NCI-H460 (cell line): ENCODE data around the gene PTPN7. TPM values are rescaled to one million over a fixed set of nuclear protein-coding genes. Genes with fewer than 3 reads are reported as not detected.
"Not testable (repeated sequence)": the region's sequence is repeated elsewhere in the genome, so short reads cannot be mapped to it uniquely, and the experiment has no call there.

Source experiments
- DNase-seq: peaks from one replicate; pipeline ENCODE4 v3.0.0-alpha.2; 2016; ENCODE audit warnings: low read depth; ENCODE audit errors: extremely low read depth
- total RNA-seq: library from RNA; depleted of rRNA; stranded (reverse); fragments of >200 nt; shearing (Covaris generic); gene quantifications from 2 replicates; pipeline ENCODE4 v1.2.3, GENCODE V29; 2014

Gene PTPN7
- total RNA-seq, 1 experiment from 2014 or later, result not detected

DNA sequence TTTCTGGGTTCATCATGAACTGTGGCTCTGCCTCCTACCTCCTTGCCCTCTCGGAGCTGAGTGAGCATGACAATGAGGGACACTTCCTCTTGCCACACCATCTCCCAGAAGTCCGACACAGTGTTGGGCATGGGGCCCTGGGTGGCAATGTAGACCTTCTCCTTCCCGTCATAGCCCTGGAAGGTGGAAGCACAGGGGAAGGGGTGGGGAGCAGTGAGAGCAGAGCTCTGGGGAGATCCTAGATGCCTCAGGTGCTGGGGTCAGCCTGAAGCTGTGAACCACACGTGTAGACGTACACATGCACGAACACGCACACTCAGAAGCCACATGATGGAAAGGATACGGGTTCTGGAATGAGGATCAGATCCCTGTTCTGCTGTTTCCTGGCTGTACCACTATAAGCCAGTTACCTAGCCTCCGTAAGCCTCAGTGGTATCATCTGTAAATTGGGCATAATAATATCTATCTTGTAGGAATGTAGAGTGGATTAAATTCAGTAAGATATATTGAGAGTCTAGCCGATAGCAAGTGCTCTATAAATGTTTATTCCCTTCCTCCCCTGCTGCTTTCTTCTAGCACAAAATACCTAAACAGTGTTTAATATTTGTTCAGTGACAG, 6.1 kb downstream of the PTPN7 start:
- DNase-seq, result no peak

DNA sequence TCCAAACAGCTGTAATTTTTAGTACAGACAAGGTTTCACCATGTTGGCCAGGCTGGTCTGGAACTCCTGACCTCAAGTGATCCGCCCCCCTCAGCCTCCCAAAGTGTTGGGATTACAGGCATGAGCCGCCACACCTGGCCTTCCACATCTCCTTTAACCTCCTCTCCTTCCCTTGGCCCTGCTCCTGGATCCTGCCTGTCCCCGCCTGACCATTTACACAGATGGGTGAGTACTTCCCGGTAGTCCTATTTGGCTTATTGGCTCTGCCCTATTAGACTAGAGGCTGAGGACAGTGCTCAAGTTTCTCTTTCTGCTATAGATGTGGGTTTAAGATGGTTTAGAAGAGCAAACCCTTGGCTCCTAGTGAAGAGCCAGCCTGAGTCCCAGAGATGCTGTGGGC, 7.1 kb downstream of the PTPN7 start:
- no peak for DNase-seq

DNA sequence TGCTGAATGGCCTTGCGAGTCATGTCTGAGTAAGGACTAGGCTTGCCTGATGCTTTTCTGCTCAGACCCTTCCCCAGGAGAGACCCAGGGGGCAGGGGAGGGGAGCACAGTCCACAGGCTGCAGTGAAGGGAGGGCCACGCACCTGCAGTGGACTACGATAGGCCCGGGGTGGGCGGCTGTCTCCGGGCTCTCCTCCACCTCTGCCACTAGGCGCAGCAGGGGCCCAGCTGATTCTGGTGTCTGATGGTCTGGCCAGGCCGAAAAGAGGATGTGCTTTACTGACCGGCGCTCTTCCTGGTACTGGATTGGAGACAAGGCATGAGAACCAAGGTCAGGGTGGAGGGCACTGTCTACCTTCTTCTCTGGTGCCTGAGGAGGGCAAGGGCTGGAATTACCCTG, 8.0 kb downstream of the PTPN7 start:
- no peak for DNase-seq

DNA sequence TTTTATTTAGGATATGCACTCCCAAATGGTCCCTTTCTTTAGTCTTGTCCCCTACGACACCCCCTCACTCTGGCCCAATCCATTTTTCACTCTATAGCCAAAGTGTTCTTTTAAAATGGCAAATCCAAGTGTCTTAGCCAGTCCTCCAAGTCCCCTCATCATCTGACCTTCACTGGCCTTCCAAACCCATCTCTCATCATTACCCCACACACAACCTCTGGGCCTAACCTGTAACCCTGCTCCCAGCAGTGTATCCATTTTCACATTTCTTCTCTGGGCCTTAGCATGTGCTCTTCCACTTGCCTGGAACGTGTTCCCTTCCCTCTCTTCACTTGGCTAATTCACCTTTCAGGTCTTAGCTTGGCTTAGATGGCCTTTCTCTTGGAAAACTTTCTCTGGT, 9.4 kb downstream of the PTPN7 start:
- no peak for DNase-seq

DNA sequence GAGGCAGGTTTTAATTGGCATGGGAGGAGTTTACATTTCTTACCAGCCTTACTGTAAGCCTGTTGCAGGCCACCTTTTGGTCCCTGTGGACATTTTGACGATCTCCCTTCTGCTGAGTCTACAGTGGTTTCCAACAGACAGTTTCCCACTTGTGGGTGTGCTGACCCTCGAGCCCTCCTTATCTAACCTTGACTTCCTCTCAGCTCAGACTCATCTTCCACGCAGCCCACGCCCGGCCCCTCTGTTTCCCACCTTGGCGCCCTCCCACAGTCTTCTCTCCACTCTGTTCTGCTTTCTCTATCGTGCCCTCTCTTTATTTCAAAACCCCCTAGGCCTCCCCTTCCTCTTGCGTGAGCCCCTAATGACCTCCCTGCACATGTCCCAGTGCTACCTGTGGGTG, 9.8 kb downstream of the PTPN7 start:
- DNase-seq, result no peak

DNA sequence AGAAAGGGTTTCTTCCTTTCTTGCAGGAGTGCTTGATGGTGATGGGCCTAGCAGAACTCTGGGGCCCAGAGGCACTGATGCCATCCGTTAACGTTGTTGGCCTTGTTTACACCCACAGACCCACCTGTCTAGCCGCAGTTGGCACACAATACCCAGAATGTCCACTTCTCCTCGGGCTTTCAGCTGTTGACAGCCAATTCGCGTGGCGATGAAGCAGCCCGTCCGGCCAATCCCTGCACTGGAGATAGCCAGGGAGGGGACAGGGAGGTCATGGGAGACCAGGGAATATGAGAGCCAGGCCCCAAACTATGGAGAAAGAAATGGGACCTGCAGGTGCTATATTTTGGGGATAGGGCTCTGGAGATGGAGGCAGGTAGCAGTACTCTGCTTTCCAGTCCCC, 10.2 kb downstream of the PTPN7 start:
- DNase-seq, result no peak

DNA sequence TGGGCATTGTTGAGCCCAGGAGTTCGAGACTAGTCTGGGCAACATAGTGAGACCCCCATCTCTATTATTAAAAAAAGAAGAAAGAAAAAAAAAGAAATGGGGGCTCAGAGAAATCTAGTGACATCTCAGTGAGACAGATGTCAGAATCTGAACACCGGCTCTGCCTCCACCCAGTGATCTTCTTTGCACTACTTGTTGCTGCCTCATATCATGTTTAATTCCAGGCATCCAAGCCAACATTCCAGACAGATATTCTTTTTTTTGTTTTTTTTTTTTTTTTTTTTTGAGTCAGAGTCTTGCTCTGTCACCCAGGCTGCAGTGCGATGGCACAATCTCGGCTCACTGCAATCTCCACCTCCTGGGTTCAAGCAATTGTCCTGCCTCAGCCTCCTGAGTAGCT, 10.8 kb downstream of the PTPN7 start:
- DNase-seq, result no peak

DNA sequence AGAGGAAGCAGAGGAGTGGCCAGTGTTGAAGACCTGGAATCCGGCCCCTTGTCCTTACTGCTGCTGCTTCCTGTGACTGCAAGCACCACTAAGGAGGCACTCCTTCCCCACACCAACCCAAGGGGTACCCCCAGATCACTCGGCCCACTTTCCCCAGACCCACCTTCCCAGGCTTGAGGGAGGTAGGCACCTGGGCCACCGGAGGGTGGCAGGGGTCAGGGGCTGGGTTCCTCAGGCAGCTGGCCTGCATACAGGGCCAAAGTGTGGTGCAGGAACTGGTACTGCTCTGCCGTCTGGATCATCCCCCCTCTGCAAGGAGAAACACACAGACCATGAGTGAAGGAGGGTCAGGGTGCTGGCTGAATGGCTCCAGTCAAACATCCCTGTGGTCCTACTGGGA, 12.0 kb downstream of the PTPN7 start:
- DNase-seq, result no peak

DNA sequence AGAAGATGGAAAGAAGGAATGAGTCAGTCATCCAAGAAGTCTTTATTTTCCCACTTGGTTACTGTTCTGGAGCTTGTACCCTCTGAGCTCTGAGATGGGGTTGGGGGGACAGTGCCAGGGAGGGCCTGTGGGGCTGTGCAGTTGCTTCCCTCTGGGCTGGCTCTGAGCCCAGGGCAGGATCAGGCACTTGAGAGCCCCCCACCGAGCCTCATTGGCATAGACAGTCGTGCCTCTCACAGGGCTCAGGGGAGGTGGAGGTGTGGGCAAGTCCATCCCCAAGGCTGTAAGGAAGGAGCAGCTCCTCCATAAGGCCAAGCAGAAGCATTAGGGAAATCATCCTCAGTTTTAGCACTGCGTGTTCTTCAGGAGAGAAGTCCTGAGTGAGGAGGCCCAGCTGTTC, 13.4 kb downstream of the PTPN7 start:
- no peak for DNase-seq

DNA sequence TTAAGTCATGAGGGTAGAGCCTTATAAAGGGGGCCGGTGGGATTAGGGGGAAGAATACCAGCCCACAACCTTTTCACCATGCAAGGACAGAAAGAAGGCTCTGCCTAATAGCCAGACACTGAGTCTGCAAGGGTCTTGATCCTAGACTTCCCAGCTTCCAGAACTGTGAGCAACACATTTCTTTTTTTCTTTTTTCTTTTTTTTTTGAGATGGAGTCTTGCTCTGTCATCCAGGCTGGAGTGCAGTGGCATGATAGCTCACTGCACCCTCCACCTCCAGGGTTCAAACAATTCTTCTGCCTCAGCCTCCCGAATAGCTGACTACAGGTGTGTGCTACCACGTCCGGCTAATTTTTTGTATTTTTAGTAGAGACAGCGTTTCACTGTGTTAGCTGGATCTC, 14.1 kb downstream of the PTPN7 start:
- DNase-seq, result no peak

DNA sequence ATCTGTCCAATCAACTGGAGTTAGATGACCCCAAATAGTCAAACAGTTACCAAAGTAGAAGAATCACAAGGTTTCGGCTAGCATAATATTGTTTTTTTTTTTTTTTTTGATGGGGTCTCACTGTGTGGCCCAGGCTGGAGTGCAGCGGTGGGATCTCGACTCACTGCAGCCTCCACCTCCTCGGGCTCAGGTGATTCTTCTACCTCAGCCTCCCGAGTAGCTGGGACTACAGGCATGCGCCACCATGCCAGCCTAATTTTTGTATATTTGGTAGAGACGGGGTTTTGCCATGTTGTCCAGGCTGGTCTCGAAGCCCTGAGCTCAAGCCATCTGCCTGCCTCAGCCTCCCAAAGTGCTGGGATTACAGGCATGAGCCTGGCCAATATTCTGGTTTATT, 14.7 kb downstream of the PTPN7 start:
- DNase-seq, result not testable (repeated sequence)

DNA sequence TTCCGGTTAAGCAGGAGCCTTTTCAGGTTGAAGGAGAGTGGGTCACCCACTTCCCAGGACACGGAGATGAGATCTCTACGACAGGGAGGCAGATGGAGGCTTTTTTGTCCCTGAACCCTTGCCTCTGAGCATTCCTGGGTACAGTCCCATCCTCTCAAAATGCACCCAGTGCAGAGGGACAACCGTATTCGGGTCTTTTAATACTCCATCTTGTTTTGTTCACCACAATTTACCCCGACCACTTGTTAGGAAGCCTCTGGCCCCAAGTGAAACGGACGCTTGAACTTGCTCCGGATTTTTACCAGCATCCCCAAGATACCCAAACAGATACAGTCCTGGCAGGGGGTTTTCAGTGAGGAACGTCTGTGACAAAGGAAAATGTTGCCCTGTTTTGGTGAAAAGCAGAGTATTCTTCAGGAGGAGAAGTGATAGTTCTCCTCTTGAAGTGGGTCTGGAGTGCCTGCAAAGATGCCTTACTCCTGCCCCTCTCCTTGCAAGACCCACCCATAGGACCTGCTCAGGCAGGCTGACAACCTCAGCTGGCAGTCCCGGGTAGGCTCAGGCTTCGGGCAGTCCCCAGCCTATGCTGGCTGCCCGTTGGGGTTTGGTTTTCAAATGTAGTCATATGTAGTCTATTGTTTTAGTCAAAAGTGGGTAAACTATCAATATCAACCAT, 15.2 kb downstream of the PTPN7 start:
- DNase-seq, result no peak

DNA sequence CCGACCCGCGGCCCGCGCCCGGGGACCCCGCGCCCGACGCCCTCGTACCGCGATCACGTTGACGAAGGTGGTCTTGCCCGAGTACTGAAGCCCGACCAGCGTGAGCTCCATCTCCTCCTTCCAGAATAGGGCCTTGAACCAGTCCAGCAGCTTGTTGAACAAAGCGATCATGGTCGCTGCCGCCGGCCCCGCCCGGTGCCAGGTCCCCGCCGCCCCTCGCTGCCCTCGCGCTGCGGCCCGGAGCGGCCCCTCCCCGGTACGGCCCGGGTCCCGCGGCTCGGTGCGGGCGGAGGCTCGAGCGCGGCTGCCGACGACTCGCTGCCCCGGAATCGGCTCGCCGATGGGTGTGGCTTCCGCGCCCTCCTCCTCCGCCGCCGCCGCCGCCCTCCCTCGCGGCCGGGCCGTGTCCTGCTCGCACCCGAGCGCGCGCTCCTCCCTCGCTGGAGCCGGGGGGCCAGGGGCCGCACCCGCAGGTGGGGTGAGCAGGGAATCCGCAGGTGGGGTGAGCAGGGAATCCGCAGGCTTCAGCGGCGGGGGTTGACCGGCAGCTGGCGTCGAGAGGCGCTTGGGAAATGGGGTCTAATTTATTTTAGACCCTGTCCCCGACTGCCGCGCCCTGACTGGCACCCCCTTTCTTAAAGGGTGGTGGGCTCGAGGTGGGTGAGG, 15.9 kb downstream of the PTPN7 start, which contains the start of gene ARL8A:
Gene ARL8A, minus strand, starts transcription at position 336 of the 666 bp plus-strand sequence. Its CDS starts 165 bp downstream, at position 171.
- peak; percentile 47 for DNase-seq

DNA sequence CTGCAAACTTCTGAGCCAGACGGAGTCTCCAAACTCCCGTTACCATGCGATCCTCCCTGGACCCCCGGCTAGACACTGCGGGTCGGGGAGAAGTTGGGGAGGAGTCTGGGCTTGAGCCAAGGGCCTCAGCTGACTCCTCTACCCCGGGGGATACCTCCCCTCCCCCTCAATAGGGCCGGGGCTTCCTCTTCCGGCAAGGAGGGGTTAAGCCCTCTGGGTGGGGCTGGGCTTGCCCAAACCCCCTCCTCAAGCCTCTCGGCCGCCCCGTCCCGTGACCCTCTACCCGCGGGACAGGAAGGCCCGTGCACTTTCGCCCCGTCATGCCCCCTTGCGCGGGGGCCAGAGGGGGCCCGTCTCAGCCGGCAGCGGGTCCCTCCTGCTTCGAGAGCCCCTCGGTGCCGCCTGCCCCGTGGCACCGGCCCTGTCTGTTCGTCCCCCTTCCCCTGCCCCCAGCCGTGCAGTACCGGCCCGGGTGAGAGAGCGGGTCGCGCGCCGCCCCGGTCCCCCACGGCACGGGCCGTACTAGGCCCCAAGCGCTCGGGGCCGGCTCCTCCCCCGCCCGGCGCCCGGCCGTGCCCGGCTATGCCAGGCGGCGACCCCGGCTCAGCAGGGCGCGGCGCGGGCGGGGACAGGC, 16.5 kb downstream of the PTPN7 start:
- DNase-seq, result no peak

DNA sequence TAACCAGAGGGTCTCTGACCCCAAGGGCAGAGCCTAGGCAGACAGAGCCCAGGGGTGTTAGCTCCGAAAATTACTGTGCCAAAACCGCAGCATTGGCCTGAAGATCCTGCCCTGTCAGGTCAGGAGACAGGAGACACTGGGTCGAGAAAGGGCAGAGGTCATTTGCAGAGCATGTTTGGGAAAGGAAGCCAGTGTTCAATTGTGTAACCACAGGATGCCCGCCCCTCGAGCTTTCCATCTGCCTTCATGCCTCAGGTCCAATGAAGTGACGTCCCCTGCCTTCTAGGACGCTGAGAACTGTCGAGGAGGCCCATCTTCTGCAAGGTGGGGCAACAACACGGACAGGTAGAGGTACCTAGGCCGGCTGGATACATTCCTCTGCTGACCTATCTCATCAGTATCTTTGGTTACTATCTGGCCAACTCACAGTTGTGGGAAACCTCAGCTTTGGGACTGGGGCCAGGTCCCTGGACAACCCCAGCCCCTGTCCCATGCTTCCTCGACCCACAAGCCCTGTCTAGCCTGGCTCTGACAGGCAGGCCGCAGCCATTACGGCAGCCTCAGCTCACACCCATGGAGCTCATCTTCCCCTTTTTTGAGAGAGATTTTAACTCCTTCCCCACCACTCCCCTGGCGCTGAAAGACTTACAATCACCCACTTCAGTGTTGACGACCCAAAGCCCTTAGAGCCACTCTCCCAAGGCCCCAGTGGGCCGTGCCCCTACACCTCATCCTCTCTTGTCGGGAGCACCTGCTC, 17.2 kb downstream of the PTPN7 start:
- no peak for DNase-seq

DNA sequence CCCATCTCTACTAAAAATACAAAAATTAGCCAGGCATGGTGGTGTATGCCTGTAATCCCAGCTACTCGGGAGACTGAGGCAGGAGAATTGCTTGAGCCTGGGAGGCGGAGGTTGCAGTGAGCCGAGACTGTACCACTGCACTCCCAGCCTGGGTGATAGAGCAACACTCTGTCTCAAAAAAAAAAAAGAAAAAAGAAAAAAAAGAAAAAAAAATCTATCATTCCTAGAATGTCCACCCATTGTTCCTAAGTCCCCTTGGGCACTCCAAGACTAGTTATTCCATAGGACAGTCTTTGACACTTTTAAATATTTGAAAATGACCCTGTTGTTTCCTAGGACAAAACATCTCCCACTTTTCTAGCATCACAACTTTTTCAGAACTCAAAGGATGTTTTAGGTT, 18.9 kb downstream of the PTPN7 start:
- DNase-seq, result not testable (repeated sequence)

DNA sequence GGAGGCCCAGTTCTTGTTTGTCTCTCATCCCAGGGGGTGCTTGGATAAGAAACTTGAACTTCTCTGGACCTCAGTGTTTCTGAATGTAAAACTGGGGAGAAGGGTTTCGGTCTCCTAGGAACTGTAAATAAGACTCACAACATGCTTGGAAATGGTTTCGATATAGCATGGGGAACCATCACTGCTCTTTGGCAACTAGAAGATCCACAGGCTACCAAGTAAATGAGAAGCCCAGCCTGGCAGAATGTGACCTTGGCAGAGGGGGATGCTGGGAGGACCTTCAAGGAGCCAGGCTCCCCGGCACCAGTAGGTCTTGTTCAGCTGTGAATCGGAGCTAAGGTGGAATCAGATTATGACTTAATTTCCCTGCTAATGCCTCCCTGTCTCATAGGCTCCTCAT, 19.6 kb downstream of the PTPN7 start:
- no peak for DNase-seq

DNA sequence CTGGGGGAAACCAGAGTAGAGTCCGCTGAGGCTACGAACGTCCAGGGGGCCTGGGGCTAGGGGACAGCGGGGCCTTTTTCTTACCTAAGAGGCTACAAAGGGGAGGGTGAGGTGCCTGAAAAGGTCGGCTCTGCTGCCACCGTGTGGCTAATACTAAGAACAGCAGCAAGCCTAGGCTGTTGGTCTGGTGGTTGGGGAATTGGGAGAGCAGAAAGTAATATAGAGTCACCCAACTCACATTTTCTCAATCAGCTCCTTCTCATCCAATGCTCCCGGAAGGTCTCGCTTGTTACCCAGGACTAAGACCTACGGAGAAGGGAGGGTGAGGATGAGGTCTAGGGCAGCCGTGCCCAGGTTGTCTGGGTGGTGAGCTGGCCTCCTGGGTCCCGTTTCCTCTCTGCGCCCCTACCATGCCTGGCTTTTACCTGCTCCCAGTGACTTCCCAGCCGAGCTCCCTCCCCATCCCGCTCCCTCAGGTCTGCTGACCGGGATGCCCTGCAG, 25.1 kb downstream of the PTPN7 start:
- peak; percentile 68 for DNase-seq

DNA sequence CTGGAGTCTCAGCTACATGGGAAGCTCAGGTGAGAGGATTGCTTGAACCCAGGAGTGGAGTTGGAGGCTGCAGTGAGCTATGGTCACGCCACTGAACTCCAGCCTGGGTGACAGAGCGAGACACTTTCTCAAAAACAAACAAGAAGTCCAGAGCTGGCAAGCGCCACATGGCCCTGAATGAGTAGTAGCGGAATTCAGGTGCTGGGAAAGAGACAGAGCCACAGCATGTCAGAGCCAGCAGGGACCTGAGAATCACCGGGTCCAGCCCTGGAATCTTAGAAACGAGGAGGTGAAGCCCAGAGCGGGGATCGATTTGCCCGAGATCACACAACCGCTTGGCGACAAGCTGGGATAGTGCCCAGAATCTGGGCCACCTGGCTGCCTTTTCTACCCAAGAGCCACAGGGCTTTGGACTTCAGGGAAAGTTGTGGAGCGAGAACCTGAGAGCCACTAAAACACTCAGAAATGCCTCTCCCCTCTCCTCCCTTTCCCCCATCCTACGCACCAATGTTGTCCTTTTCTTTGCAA, 25.7 kb downstream of the PTPN7 start:
- no peak for DNase-seq

DNA sequence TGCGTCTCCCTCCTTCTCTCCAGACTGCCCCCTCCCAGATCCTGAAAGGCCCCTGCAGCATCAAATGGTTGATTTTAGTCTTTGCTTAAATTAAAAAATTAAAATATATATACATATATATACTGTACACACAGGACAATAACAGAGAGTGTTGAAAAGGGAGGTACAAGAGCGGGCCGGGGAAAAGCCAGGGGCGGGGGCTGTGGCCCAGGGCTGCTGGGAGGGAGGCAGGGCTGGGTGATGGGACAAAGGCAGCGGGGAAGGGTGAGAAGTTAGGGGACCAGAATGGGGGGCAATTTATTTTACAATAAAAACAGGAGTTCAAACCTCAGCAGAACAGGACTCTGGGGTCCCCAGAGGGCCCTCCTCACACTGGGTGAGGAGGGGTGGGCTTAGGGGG, 26.4 kb downstream of the PTPN7 start:
- DNase-seq, result no peak
